DMS153 treated with DMSO at 0.1 percent for 48 hours (cell line): ENCODE data around the gene MLLT6.
A peak's percentile ranks its signal among the peaks of the same experiment; 100 is the strongest.
"Not testable (repeated sequence)": the region's sequence is repeated elsewhere in the genome, so short reads cannot be mapped to it uniquely, and the experiment has no call there.

ENCODE experiments used
- DNase-seq: peaks from one replicate; lab custom pipeline; 2025; ENCODE audit not compliant: unreplicated experiment; lab: John Stamatoyannopoulos, UW

The MLLT6 gene

DNA sequence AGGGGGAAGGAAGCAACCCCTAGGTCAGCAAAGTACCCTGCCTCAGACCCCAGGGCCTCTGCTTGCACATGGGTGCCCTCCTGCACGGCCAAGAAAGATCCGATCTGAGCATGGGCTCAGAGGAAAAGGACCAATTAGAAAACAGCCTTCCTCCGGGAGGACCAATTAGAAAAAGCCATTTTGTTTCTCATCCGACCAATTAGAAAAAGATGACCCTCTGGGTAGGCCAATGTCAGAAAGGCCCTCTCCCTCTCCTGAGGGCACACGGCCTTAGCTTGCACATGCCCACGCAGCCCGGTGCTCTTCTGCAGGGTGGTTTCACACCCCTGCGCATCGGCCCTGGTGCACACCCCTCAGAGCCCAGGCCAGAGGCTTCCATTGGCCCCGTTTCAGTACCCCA lies 20.0 kb downstream of the MLLT6 start:
- no peak for DNase-seq

- DNase-seq, result not testable (repeated sequence)
These were observed 21.1 kb downstream of the MLLT6 start for GRCh38 chr17:38726145-38726544.

GRCh38 chr17:38727736-38728135 lies 22.7 kb downstream of the MLLT6 start:
- no peak for DNase-seq

- DNase-seq, result no peak
These were observed 23.3 kb downstream of the MLLT6 start for GRCh38 chr17:38728290-38728831.

- DNase-seq, result no peak
These were observed 24.4 kb downstream of the MLLT6 start for GRCh38 chr17:38729368-38729885.

DNA sequence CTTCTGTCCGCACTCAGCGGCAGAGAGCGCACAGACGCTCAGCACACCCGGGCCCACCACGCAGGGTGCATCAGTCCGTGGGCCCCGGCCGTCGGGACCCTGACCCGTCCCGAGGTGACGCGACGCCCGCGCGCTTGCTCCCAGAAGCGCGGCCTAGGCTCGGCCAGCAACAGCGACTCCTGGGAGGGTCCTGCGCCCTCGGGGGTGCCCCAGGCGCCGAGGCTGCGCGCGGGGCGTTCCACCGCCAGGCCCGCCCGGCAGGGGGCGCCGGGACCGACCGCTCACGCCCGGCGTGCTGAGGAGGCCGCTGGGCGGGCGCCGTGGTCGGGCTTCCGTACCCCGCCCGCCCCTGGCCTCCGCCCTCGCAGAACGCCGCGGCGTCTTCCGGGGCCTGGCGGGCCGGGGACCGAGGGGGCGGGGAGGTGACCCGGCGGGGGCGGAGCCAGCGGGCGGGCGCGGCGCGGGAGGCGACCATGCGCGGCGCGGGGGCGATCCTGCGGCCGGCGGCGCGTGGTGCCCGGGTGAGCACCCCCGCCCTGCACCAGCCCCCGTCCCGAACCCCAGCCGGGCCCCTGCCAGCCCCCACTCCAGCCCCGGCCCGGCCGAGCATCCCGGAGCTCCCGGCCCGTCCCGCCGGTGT lies 24.9 kb downstream of the MLLT6 start, which contains the start of gene CISD3:
Gene CISD3, plus strand, starts transcription at position 456 of the 640 bp plus-strand sequence. Its CDS starts 18 bp downstream, at position 474.
- DNase-seq, result peak; percentile 59

GRCh38 chr17:38730526-38731379 lies 25.7 kb downstream of the MLLT6 start:
- peak; percentile 56 for DNase-seq

DNA sequence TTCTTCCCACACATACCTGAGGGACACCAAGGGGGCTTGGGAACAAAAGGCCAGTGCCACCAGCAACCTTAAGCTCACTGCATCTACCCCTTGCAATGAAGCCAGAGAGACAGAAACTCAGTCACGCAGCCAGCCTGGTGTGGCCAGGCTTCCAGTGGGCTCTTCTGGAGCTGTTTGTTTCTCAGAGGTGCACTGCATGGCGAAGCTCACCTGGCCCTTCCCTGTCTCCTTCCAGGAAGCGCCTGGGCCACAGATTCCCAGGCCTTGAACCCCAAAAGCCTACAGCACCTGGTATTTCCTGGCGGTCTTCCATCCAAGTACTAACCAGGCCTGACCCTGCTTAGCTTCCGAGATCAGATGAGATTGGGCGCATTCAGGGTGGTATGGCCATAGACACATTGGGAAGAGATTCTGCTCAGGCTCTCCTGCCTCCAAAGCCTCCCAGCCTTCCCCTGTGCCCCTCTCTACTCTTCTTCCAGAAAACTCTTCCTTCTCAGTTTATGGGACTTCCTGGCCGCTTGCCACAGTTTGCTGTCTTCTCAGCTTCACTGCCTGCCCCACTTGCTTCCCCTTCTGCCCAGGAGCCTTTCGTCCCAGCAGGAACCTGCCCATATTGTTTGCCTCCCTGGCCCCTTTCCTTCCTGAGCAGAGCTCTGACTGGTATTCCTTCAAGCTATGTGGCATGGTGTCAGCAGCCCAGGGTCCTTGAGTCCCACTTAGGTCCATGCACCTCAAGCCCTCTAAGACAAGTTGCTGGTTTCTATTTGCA lies 26.6 kb downstream of the MLLT6 start:
- DNase-seq, result no peak

GRCh38 chr17:38732376-38733281 lies 27.6 kb downstream of the MLLT6 start:
- no peak for DNase-seq

GRCh38 chr17:38733282-38733981 lies 28.4 kb downstream of the MLLT6 start:
- no peak for DNase-seq

DNA sequence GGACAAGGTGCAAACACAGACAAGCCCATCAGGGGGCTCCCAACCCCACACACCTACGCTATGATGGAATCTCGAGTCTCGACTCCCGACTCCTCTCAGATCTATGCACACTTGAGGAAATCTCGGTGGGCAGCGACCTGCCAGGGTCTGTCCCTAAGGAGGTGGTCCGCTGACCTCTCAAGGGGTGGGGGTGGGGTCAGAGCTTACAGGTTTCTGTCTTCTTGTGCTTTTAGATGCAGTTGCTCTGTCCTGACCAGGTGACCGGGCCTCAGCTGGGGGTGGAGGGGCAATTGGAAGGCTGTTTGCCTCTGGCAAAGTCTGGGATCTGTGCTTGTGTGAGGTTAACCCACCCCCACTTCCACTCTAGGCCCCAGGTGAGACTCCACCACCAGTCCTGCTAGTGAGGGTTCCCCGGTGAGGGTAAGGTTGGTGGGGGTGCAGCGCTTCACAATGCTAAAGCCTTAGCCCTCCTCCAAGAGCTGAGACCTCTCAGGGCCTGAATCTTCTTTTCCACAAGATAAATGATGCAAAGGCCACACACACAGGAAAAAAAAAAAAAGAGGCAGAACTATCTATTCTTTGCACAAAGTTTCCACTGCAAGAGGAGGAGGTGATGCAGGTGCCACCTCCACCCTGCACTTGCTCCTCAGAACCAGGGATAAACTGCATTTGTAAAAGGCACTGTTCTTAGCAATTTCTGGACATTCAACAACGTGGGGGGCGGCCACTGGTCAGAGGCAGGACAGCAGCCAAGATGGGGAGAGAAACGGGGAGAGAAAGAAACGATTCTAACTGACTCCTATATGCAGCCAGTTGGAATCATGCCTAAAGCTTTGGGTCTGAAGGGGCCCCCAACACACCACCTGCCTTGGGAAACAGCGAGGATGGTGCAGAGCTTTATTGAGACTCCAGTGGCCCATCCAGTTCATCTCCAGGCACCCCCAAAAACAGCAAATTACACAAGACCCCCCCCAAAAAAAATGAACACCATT lies 29.2 kb downstream of the MLLT6 start:
- no peak for DNase-seq

- DNase-seq, result peak; percentile 33
These were observed 30.3 kb downstream of the MLLT6 start for GRCh38 chr17:38735161-38735997.

- no peak for DNase-seq
These were observed 33.1 kb downstream of the MLLT6 start for GRCh38 chr17:38738007-38738662.

DNA sequence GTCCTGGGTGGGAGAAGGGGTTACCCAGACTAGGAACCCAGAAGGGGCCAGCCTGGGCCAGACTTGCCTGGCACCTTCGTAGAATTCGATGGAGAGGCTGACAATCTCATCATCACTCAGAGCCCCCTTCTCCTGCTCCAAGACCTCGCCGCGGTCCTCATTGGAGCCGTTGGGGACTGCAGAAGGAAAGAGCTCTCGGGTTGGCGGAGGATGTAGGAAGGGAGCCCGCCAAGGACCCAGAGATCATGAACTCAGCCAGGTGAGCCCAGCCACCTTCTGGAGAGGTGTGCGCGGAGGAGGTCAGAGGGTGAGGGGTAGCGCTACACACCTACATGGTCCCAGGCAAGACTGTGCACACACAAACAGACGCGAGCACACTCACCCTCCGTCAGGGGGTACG lies 33.6 kb downstream of the MLLT6 start:
- no peak for DNase-seq

GRCh38 chr17:38739305-38739704 lies 34.2 kb downstream of the MLLT6 start:
- no peak for DNase-seq

- DNase-seq, result no peak
These were observed 35.0 kb downstream of the MLLT6 start for GRCh38 chr17:38740044-38740443.

DNA sequence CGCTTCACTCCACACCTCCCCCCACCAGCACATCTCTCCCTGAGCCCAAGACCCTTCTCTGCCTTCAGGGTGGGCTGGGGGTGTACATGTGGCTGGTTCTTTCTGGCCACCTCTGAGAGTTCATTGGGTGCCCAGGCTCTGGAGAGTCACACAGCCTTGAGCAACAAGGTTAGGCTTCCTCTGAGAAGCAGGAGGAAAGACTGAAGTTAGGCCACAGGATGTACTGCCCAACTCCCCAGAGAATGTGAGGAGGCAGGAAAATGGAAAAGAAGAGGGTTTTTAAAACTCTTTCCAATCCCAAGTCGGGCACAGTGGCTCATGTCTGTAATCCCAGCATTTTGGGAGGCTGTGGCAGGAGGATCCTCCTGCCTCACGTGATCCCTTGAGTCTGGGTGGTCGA lies 35.7 kb downstream of the MLLT6 start:
- no peak for DNase-seq
